WTC11 (cell line): ENCODE data around the gene ID3. TPM values are rescaled to one million over a fixed set of nuclear protein-coding genes. Genes with fewer than 3 reads are reported as not detected.

Experiments
- ATAC-seq: fragments of 200-7000 bp; cut with Tn5 transposase; 2 replicates; pipeline ENCODE4 v1.10.0; 2021; ENCODE audit warnings: mild to moderate bottlenecking, moderate library complexity
- CTCF ChIA-PET: fragments of 300-600 bp; sonication (Branson Sonifier 250); formaldehyde crosslinking; loops from one replicate; lab custom pipeline; 2021; ENCODE audit warnings: antibody characterized with exemption; lab: Charles Lee
- POLR2A ChIA-PET: fragments of 350-600 bp; sonication (Branson Sonifier 250); formaldehyde crosslinking; loops from one replicate; lab custom pipeline; 2021; ENCODE audit warnings: antibody characterized with exemption; lab: Charles Lee
- DNase-seq: peaks from one replicate; pipeline ENCODE4 v3.0.0; 2021; ENCODE audit warnings: low spot score
- H3K27ac Mint-ChIP-seq: 2 replicates; pipeline ENCODE4 v1.8.0; 2021; ENCODE audit warnings: mixed read lengths
- H3K27me3 Mint-ChIP-seq: 2 replicates; pipeline ENCODE4 v1.8.0; 2021; ENCODE audit warnings: low read depth, mild to moderate bottlenecking, moderate library complexity, mixed read lengths
- H3K36me3 Mint-ChIP-seq: 2 replicates; pipeline ENCODE4 v1.8.0; 2021; ENCODE audit warnings: mixed read lengths
- H3K4me1 Mint-ChIP-seq: 2 replicates; pipeline ENCODE4 v1.8.0; 2022; ENCODE audit warnings: mixed read lengths
- H3K4me3 Mint-ChIP-seq: 2 replicates; pipeline ENCODE4 v1.8.0; 2021; ENCODE audit warnings: mild to moderate bottlenecking, moderate library complexity, mixed read lengths
- H3K9me3 Mint-ChIP-seq: 2 replicates; pipeline ENCODE4 v1.8.0; 2021; ENCODE audit warnings: mixed read lengths
- ATF3 ChIP-seq: sonication (generic); formaldehyde crosslinking; conservative IDR thresholded peaks from 2 replicates; pipeline ENCODE4 v1.8.1; 2022; ENCODE audit warnings: mild to moderate bottlenecking, missing genetic modification reagents
- CREM ChIP-seq: sonication (generic); formaldehyde crosslinking; IDR thresholded peaks from 2 replicates; pipeline ENCODE4 v1.8.1; 2022; ENCODE audit warnings: mild to moderate bottlenecking, missing genetic modification reagents, moderate library complexity
- HMGXB4 ChIP-seq: sonication (generic); formaldehyde crosslinking; IDR thresholded peaks from 2 replicates; pipeline ENCODE4 v1.8.1; 2023; ENCODE audit warnings: mild to moderate bottlenecking, moderate library complexity, missing genetic modification reagents
- IRF1 ChIP-seq: sonication (generic); formaldehyde crosslinking; IDR thresholded peaks from 2 replicates; pipeline ENCODE4 v1.8.0; 2023; ENCODE audit warnings: missing genetic modification reagents
- IRF2 ChIP-seq: sonication (generic); formaldehyde crosslinking; IDR thresholded peaks from 2 replicates; pipeline ENCODE4 v1.8.0; 2022; ENCODE audit warnings: low read depth, missing genetic modification reagents, borderline replicate concordance
- NR1H2 ChIP-seq: sonication (generic); formaldehyde crosslinking; IDR thresholded peaks from 2 replicates; pipeline ENCODE4 v1.9.0; 2021; ENCODE audit warnings: mild to moderate bottlenecking, moderate library complexity, missing genetic modification reagents
- PREB ChIP-seq: sonication (generic); formaldehyde crosslinking; IDR thresholded peaks from 2 replicates; pipeline ENCODE4 v1.8.1; 2022; ENCODE audit warnings: mild to moderate bottlenecking, missing genetic modification reagents, moderate library complexity, borderline replicate concordance
- RELA ChIP-seq: sonication (generic); formaldehyde crosslinking; IDR thresholded peaks from 2 replicates; pipeline ENCODE4 v1.8.1; 2022; ENCODE audit warnings: missing genetic modification reagents, mild to moderate bottlenecking, borderline replicate concordance
- USF2 ChIP-seq: sonication (generic); formaldehyde crosslinking; IDR thresholded peaks from 2 replicates; pipeline ENCODE4 v1.8.1; 2023; ENCODE audit warnings: mild to moderate bottlenecking, missing genetic modification reagents, moderate library complexity
- ZNF219 ChIP-seq: sonication (generic); formaldehyde crosslinking; IDR thresholded peaks from 2 replicates; pipeline ENCODE4 v1.8.0; 2023; ENCODE audit warnings: missing genetic modification reagents, mild to moderate bottlenecking, borderline replicate concordance
- ZNF396 ChIP-seq: fragments of 250-450 bp; sonication (Bioruptor Pico); IDR thresholded peaks from 2 replicates; pipeline ENCODE4 v1.8.0; 2021; ENCODE audit warnings: mild to moderate bottlenecking, moderate library complexity, borderline replicate concordance
- ZNF416 ChIP-seq: fragments of 250-450 bp; sonication (Bioruptor Pico); IDR thresholded peaks from 2 replicates; pipeline ENCODE4 v1.9.0; 2021; ENCODE audit warnings: mild to moderate bottlenecking, inconsistent platforms
- ZNF512 ChIP-seq: sonication (generic); formaldehyde crosslinking; IDR thresholded peaks from 2 replicates; pipeline ENCODE4 v1.8.1; 2022; ENCODE audit warnings: missing genetic modification reagents, borderline replicate concordance
- ZNF671 ChIP-seq: fragments of 250-450 bp; sonication (Bioruptor Pico); IDR thresholded peaks from 2 replicates; pipeline ENCODE4 v1.8.0; 2021; ENCODE audit warnings: mild to moderate bottlenecking
- total RNA-seq: library from RNA; stranded (reverse); gene quantifications from 3 replicates; pipeline ENCODE4 v1.2.3, GENCODE V29; 2021

Gene ID3
- total RNA-seq, 1 experiment from 2014 or later: 168 TPM

- no peak for TF ChIP-seq ZNF416 (CRISPR knock-in tag)
- no peak for TF ChIP-seq ZNF512 (CRISPR knock-in tag)
- TF ChIP-seq ZNF219 (CRISPR knock-in tag): 0 out of 2 replicates have a peak, but pooled peaks have one; percentile 23
- no peak; the same call in 1 of the 2 replicates for TF ChIP-seq CREM (CRISPR knock-in tag)
- TF ChIP-seq IRF2 (CRISPR knock-in tag): no peak
- peak; percentile 89 for TF ChIP-seq USF2 (CRISPR knock-in tag)
- no peak for TF ChIP-seq ATF3 (CRISPR knock-in tag)
- peak; percentile 31; the same call in 1 of the 2 replicates for TF ChIP-seq ZNF671 (CRISPR knock-in tag)
- TF ChIP-seq ZNF396 (CRISPR knock-in tag): no peak
- TF ChIP-seq IRF1 (CRISPR knock-in tag): no peak
- TF ChIP-seq PREB (CRISPR knock-in tag): no peak
- no peak for TF ChIP-seq RELA (CRISPR knock-in tag)
Observed at GRCh38 chr1:23554481-23555269, 4.6 kb downstream of the ID3 start (continued).

- Mint-ChIP-seq H3K27ac (peak overlapping the region; percentile 100), H3K4me3 (peak overlapping the region; percentile 72), H3K36me3 (peaks cover 19% of the 10 kb centered on the region), H3K27me3 (no peaks in the 10 kb centered on the region; the same call in 1 of the 2 replicates)
- DNase-seq (no peak), ATAC-seq (no peak)
- CTCF ChIA-PET: interaction anchor here (0.6 to 13.3 kb wide), 20 partner anchors 9 to 238 kb away, joined by 3 to 341 read pairs (median 4); partner anchors contain the start of gene RPL11
- POLR2A ChIA-PET: interaction anchor here (1.1 to 7.7 kb wide), 8 partner anchors 12 to 83 kb away, joined by 3 to 100 read pairs (median 8); no protein-coding TSS in a partner anchor
- no peak for TF ChIP-seq NR1H2 (CRISPR knock-in tag)
- TF ChIP-seq HMGXB4 (CRISPR knock-in tag): peak; percentile 40; the same call in 1 of the 2 replicates
- TF ChIP-seq, all 79 proteins: peak for 1
- no peaks in the 10 kb centered on the region for H3K9me3 Mint-ChIP-seq
- H3K4me1 Mint-ChIP-seq: peaks cover 66% of the 10 kb centered on the region
Observed at GRCh38 chr1:23554127-23554480, 5.2 kb downstream of the ID3 start.
